C4-2B (cell line): Measurements from ENCODE around the gene SLC6A9.

Experiments
- H3K27ac ChIP-seq: fragments of 450-650 bp; 2 replicates; pipeline ENCODE4 v1.5.1; 2017
- CTCF ChIP-seq: fragments of 450-650 bp; conservative IDR thresholded peaks from 2 replicates; pipeline ENCODE4 v1.5.1; 2017; ENCODE audit warnings: mild to moderate bottlenecking
- ZFX ChIP-seq: fragments of 450-650 bp; IDR thresholded peaks from 2 replicates; pipeline ENCODE4 v1.6.1; 2017

The SLC6A9 gene

GRCh38 chr1:44016890-44017400 is 14.3 kb downstream of the SLC6A9 start:
- TF ChIP-seq CTCF: no peak
- TF ChIP-seq ZFX: no peak
- no peak overlapping the region for H3K27ac ChIP-seq

GRCh38 chr1:44016041-44016889 is 15.0 kb downstream of the SLC6A9 start:
- no peak overlapping the region for H3K27ac ChIP-seq
- TF ChIP-seq CTCF: no peak
- no peak for TF ChIP-seq ZFX

GRCh38 chr1:44015206-44015605 is 16.1 kb downstream of the SLC6A9 start:
- no peak for TF ChIP-seq ZFX
- no peak for TF ChIP-seq CTCF
- no peak overlapping the region for H3K27ac ChIP-seq

GRCh38 chr1:44014365-44015104 is 16.7 kb downstream of the SLC6A9 start:
- no peak overlapping the region for H3K27ac ChIP-seq
- no peak for TF ChIP-seq ZFX
- TF ChIP-seq CTCF: no peak

GRCh38 chr1:44013949-44014348 is 17.3 kb downstream of the SLC6A9 start:
- H3K27ac ChIP-seq: no peak overlapping the region
- TF ChIP-seq ZFX (no peak), CTCF (no peak)

- TF ChIP-seq ZFX (no peak), CTCF (no peak)
- no peak overlapping the region for H3K27ac ChIP-seq
These were observed 18.2 kb downstream of the SLC6A9 start for GRCh38 chr1:44012941-44013609.
